ENCODE data around the gene SGIP1.
"Not testable (repeated sequence)": the region's sequence is repeated elsewhere in the genome, so short reads cannot be mapped to it uniquely, and the experiment has no call there.

The SGIP1 gene

DNA sequence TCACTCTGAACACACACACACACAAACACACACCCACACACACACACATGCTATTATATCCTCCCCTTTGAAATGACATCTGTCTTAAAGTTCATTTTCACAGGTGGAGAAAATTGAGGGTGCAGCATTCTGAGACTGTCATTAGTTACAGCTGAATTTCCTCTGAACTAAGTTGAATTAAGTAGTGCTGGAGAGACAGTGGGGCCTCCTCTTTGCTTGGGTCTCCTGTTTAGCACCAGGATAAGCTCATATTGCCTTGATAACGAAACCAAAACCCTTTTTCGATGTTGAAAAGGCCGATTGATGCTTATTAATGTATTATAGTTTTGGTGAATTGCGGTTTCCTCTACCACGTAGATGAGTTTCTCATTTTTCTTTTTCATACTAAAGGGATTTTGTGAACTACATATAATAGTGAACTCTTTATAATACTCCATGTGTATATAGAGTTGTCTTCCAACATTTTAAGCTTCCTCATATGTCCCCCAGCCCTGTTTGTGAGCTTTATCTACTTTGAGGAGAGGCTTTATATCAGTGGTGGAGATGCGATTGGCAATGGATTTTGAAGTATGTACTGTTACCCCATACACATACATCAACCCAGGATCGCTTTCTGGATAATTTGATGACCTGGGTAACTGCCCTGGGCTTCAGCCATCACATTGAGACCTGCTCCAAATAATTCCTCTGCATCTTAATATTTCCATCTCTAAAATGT lies 235.7 kb downstream of the SGIP1 start:
- DNase-seq (ENCODE audit: low spot score), result peak; percentile 32

DNA sequence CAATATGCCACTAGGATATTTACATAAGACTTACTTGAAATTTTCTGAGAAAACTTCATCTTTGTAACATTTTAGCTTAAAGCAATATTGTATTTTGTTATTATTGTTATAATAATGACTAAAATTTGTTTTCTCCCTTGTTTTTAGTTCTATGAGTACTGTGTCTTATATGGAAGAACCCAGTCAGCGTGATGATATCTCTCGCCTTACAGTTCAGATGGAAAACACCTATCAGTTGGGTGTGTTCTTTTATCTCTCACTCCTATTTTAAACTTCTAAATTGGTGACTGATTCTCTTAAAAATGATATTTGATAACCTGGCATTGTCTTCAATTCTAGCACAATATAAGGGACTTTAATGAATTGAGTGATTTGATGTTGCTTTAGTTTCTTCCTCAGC lies 236.3 kb downstream of the SGIP1 start:
- no peak for DNase-seq (ENCODE audit: low spot score)

GRCh38 chr1:66770694-66771093 lies 236.7 kb downstream of the SGIP1 start:
- DNase-seq (ENCODE audit: low spot score), result no peak

DNA sequence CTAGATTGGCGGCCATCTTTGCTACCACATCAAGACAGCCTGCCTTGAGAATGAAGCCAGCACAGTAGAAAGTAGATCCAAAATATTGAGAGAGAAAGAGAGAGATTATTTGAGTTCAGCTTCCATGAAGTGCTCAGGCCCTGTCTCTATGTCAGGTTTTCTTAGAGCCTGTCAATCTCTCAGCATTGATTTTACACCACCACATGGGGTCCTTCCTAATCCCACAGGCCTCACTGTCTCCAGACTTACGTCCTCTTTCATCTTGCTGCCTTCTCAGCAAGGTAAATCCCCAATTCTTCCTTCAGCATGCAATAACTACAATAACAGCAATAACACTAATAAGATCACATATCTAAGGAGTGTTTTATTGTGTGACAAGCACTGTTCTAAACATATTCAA lies 239.3 kb downstream of the SGIP1 start:
- no peak for DNase-seq (ENCODE audit: low spot score)

DNA sequence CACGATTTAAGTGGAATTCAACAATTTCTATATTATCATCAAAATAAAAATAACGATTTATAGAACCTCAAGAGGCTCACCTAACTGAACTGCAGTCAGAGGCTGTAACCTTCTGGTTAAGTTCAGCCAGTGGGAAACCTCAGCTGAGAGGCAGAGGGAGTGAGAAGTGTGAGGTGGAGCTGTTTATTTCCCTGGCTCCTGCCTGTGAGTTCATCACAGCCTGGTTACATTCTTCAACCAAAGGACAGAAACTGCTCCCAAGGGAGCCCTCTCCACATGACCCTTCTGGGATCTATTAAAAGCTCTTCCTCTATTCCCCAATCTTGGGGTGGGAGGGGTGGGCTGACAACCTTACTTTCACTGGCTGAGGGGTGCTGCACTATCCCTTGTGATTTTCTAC lies 240.5 kb downstream of the SGIP1 start:
- no peak for DNase-seq (ENCODE audit: low spot score)

DNA sequence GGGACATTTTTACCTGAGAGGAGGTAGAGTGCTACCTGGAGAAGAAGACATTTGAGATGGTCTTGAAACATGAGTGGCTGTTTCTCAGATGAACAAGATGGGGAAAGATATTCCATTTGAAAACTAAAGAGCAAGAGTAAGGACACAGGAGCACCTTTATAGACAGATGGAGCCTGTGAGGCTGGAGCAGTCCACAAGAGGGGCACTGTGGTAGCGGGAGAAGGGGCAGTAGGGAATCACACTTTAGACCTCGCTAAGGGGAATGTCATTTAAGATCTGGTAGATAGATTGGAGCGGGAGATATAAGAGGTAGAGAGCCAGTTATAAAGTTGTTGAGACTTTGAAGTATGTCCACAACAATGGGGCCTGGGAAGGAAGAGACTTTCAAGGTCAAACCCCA lies 241.7 kb downstream of the SGIP1 start:
- no peak for DNase-seq (ENCODE audit: low spot score)

DNA sequence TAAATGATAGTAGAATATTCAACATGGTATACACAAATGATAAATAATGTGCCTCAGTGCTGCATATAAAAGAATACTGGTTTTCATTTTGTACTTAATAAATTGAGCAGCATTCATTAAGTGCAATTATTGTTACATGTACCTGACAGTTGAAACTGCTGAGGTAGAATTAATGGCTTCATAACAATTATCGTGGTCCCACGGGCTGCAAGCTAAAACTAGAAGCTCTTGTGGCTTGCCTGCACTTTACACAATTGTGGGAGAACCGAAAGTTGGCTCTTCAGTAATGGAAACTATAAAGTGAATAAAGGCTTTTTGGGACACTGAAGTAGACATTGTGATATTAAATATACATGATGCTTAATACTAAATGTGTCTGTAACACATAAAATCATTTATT lies 243.9 kb downstream of the SGIP1 start:
- DNase-seq (ENCODE audit: low spot score), result no peak

- no peak for DNase-seq (ENCODE audit: low spot score)
Measured at GRCh38 chr1:66778266-66778665, 244.3 kb downstream of the SGIP1 start.

DNA sequence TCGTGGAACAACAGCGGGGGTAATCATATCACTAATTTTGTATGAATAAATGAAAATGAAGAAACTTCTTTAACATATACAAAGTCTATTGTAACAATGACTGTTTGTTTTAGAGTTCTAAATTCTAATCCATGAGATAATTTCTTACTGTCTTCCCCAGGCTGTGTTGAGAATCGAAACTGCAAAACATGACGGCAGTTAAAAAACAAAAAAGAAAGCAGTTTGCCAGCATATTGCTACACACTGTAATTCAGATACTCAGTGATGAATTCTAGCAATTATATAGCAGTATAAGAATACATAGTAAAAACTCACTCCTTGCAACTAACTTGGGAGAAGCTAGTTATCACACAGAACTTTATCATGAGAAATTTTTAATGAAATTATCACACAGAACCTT lies 245.0 kb downstream of the SGIP1 start:
- no peak for DNase-seq (ENCODE audit: low spot score)

- no peak for DNase-seq (ENCODE audit: low spot score)
Measured at GRCh38 chr1:66779475-66780078, 245.6 kb downstream of the SGIP1 start.

DNA sequence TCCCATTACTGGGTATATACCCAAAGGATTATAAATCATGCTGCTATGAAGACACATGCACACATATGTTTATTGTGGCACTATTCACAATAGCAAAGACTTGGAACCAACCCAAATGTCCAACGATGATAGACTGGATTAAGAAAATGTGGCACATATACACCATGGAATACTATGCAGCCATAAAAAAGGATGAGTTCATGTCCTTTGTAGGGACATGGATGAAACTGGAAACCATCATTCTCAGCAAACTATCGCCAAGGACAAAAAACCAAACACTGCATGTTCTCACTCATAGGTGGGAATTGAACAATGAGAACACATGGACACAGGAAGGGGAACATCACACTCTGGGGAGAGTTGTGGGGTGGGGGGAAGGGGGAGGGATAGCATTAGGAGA lies 251.8 kb downstream of the SGIP1 start:
- DNase-seq (ENCODE audit: low spot score), result not testable (repeated sequence)

- DNase-seq (ENCODE audit: low spot score), result no peak
Measured at GRCh38 chr1:66787641-66788040, 253.7 kb downstream of the SGIP1 start.

DNA sequence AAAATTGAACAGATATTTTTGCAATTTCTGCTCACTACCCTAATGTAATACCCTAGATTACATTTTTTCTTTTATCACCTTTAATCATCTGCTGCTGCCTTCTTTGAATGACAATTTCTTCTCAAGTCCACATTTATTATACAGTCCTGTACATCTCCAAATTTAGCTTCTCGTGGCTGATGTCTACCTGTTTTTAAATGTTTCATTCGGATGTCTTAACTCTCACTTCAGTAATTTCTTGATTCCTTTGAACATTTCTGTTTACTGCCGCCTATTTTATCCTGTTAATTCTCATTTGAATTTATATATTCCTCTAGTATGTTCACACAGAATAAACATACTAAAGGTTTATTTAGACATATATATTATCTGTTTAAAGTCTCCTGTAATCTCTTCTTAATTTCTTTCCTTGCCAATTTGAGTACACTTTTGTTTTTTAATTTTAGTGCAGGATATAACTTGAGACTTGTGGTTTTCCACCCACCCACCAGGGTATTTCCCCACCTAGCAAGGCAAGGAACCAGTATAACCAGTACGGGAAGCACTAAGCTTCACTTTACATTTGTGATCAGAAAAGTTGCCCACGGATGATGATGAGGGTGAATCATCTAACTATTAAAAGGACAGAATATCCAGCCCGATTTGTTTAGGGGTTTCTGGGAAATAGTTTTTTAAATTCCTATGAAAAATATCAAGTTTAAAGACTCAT lies 254.4 kb downstream of the SGIP1 start:
- peak; percentile 41 for DNase-seq (ENCODE audit: low spot score)

DNA sequence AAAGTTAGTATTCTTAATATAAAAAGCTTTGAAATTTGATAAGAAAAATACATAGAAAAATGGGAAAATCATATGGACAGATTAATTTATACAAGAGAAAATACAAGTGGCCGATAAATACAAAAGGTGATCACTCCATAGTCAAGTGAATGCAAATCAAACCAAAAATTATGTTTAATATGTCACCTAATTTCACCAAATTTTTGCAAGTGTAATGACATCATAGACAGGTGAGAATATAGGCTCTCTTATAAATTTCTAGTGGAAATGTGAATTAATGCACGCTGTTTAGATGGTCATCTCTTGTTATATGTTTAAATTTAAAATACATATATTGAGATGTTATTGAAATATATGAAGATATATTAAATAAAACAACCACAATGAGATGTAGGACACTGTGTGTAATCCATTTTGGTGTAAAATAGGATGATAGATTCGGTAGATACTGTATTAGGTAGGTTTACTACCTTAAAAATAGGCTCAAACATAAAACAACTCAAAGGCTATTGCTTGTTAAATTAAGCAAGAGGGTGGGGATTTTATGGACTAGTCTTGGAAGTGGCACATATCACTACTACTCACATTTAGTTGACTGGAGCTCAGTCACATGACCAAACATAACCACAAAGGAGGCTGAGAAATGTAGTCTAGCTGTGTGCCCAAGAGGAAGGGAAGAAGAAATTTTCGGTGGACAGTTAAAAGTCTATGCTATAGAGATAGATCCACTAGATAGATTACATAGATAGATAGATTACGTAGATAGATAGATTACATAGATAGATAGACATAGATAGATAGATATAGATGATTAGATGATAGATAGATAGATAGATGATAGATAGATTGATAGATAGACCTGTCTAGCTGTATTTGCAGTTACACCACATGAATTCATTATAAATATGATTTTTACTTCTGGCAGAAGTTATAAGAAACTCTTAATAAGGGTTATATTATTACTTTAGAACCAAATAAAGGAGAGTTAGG lies 258.0 kb downstream of the SGIP1 start:
- DNase-seq (ENCODE audit: low spot score), result no peak

GRCh38 chr1:66795839-66796238 lies 261.9 kb downstream of the SGIP1 start:
- DNase-seq (ENCODE audit: low spot score), result not testable (repeated sequence)
